DMS53 treated with DMSO at 0.1 percent for 48 hours (cell line): ENCODE measurements around the gene MSMO1.
"Not testable (repeated sequence)": the region's sequence is repeated elsewhere in the genome, so short reads cannot be mapped to it uniquely, and the experiment has no call there.

Source experiments
- DNase-seq: peaks from one replicate; lab custom pipeline; 2025; ENCODE audit not compliant: unreplicated experiment; lab: John Stamatoyannopoulos, UW

The MSMO1 gene

GRCh38 chr4:165324236-165324917, 3.1 kb upstream of the MSMO1 start:
- no peak for DNase-seq

DNA sequence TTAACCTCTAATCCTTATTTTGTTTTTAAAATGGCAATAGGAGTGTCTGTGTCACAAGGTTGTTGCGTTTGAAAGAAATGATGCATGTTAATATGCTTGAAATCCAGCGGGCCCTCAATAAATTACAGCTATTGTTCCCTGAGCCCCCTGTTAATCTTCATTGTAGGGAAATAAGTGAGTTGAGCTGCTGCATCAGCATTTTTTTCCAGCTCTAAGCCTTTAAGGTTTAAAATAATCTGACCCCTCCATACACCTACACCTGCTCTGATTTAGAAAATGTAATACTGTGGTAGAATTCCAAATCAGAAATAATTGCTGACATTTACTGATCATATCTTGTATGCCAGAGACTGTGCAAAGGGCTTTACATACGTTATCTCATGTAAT, 2.6 kb upstream of the MSMO1 start:
- no peak for DNase-seq

DNA sequence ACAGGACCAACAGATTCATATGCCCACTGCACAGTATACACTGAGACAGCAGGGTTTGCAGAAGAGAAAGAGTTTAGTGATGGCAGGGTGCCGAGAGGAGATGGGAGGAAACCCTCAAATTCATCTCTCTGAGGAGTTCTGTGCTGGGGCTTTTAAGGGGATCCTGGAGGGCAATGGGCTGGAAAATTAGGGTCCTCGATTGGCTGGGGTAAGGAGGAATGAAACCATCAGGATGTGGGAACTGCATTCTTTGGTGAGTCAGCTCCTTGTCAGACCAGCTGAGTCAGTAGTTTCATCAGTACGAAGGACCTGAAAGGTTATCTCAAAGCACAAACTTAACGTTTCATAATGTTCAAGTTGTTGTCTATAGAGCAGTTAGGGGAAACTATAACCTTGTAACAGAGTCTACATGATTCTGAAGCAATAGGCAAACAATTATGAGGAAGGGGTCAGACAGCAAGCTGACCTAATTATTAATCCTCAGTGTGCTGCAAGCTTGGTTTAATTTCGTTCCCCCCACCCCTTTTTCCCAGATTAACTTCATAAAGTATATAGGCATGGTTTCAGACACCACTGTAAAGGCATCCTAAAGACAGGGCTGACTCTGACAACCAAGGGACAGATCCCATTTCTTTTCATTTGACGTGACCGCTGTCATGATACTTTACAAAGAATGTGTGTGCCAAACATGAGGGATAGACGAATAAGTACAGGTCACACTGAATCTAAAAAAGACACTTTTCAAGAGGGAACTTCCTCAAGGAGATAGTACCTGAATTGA, 1.5 kb upstream of the MSMO1 start:
- DNase-seq: no peak

- DNase-seq: peak; percentile 9
Observed at GRCh38 chr4:165326831-165327210, 648 bp upstream of the MSMO1 start.

DNA sequence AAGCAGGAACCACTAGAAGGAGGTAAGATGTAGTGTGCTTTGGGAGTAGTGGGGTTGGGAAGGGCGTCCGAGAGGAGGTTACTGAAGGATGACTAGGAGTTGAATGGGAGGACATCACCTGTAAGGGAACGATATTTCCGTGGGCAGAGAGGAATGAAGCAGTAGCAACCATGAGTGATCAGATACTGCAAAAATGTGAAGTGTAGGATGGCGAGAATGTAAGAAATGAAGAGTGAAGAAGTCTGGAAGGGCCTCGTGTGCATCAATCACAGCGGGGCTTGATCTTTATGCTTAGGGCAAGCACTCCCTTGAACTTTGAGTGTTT, 594 bp downstream of the MSMO1 start:
- DNase-seq: no peak

- DNase-seq: no peak
Observed at GRCh38 chr4:165328708-165329107, 1.2 kb downstream of the MSMO1 start.

DNA sequence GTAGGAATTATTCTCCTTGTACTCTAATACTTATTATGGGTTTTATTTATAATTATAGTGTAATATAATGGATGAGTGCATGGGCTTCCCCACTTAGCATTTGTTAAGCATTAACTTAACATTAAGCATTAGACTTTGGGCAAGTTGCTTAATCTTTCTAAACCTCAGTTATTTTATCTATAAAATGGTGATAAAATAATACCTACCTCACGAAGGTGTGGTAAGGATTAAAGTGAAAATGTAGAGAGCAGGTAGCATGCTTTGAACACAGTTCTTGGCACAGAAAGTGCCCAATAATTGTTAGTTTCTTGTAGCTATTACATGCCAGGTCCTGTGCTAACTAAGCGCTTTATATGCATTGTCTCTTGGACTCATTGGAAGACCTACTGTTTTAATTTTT, 2.6 kb downstream of the MSMO1 start:
- DNase-seq: no peak

- DNase-seq: no peak
Observed at GRCh38 chr4:165330666-165331065, 3.2 kb downstream of the MSMO1 start.

DNA sequence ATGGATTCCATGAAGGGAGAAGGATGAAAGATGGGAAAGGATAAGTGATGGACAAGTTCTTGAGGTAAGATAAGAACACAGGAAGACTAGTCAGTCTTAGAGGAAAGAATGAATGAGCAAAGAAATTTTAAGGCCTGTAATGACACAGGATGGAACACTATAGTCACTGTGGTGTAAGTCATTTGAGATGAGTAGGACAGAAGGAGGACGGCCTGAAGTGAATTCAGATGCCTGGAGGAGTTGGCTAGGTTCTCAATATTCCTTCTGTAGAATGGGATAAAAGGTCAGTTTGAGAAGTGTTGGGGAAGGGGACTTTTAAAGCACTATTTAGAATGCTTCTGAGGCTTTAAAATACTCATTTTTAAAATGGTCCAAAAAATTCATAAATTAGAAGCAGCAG, 3.9 kb downstream of the MSMO1 start:
- no peak for DNase-seq

- no peak for DNase-seq
Observed at GRCh38 chr4:165331823-165332222, 4.4 kb downstream of the MSMO1 start.

- DNase-seq: no peak
Observed at GRCh38 chr4:165332502-165332901, 5.0 kb downstream of the MSMO1 start.

DNA sequence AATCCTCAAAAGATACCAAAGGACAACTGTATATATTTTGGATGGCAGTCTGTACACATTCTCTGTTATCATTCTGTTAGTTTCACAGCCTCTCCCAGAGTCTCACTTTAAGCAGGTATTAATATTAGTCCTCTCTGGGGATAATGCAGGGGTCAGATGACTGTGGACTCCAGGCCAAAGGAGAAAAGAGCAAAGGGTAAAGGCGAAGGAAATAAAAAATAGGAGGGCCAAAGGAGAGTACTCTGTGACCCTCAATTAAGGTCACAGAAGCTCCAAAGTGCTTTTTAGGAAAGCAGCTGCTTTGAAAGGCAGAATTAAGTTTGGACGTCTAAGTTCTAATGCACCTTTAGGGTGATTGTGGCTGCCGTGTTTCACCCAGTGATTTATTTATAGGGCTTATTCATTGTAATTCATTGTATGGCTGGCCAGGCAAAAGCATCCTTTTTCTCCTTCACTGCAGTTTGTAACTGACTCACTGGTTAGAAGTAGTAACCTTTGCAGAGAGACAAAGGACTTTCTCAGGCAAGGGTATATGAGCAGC, 7.8 kb downstream of the MSMO1 start:
- no peak for DNase-seq

GRCh38 chr4:165336743-165337142, 9.3 kb downstream of the MSMO1 start:
- DNase-seq: no peak

DNA sequence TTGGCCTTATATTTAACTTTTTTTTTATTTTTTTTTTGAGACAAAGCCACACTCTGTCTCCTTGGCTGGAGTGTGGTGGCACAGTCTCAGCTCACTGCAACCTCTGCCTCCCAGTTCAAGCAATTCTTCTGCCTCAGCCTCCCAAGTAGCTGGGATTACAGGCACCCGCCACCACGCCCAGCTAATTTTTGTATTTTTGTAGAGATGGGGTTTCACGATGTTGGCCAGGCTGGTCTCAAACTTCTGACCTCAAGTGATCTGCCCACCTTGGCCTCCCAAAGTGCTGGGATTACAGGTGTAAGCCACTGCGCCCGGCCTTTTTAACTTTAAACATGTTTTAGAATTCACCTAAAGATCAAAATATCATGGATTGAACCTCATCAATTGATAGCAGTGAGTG, 14.9 kb downstream of the MSMO1 start:
- not testable (repeated sequence) for DNase-seq

GRCh38 chr4:165343353-165344191, 16.1 kb downstream of the MSMO1 start:
- no peak for DNase-seq

- DNase-seq: no peak
Observed at GRCh38 chr4:165345666-165346417, 18.4 kb downstream of the MSMO1 start.

DNA sequence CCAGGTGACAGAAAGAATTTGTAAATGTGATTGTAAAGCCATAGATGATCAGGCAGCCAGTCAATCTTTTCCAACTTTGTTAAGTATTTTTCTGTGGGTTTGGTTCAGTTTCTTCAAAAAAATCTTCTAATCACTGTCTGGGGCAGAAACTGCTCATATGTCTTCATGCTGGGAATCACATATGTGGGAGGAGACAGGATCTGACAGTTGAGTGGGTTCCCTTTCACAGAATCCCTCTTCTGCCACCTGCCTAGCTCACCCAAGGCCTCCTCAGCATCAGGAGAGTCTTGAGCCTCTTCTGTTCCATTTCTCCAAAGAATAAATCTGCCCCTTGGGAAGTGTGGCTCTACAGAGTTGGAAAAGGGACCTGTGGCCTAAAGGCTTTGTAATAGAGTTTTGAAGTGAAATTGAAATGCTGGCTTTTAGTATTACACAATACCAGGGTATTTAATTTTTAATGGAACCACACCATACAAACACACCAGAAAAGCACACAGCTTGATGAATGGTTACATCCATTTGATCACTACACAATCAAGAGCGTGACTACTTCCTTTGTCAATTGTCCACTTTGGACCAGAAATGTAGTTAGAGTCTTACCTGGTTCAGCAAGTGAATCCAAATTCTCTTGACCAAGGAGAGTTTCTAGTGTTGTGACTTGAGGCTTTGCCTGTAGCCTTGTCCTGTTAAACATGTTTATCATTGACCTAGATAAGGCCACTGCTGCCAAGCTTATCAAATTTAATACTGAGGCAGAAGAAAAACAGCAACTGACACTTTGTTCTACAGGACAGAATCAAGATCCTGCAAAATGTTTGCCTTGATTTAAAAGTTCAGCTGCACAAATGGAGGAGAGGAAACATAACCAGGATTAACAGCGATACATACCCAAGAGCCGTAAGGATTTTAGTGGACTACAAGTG, 20.4 kb downstream of the MSMO1 start:
- DNase-seq: no peak

- DNase-seq: no peak
Observed at GRCh38 chr4:165351359-165352130, 24.1 kb downstream of the MSMO1 start.

DNA sequence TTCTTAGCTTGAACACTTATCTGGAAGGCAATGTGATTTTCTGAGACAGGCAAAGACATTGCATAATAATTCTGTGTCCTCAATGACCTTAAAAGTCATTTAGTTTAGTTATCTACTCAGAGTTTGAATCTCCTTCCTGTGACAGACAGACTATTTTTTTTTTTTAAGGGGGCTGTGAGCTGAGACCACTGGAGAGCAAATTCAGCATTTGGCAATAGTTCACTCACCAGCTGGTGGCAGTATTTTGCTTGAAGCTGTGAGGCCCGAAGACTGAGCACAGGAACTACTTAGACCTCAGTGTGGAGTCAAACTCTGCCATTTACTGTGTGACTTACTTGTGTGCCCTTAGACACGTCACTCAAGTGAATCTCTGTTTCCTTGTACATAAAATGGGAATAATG, 28.4 kb downstream of the MSMO1 start:
- peak; percentile 28 for DNase-seq
